ENCODE data around the gene ERVFRD-1.
"Not testable (repeated sequence)": the region's sequence is repeated elsewhere in the genome, so short reads cannot be mapped to it uniquely, and the experiment has no call there.

GRCh38 chr6:11091141-11091540 lies 20.4 kb downstream of the ERVFRD-1 start:
- not testable (repeated sequence) for TF ChIP-seq PATZ1 (CRISPR knock-in tag; IDR thresholded peaks at IDR 0.05; ENCODE audit: borderline replicate concordance); PPARA (CRISPR knock-in tag; IDR thresholded peaks at IDR 0.05; ENCODE audit: borderline replicate concordance); OSR1 (CRISPR knock-in tag; IDR thresholded peaks at IDR 0.05); ZFP30 (CRISPR knock-in tag; IDR thresholded peaks at IDR 0.05); ZFP3 (CRISPR knock-in tag; IDR thresholded peaks at IDR 0.05)
- TF ChIP-seq, protein P1, sequence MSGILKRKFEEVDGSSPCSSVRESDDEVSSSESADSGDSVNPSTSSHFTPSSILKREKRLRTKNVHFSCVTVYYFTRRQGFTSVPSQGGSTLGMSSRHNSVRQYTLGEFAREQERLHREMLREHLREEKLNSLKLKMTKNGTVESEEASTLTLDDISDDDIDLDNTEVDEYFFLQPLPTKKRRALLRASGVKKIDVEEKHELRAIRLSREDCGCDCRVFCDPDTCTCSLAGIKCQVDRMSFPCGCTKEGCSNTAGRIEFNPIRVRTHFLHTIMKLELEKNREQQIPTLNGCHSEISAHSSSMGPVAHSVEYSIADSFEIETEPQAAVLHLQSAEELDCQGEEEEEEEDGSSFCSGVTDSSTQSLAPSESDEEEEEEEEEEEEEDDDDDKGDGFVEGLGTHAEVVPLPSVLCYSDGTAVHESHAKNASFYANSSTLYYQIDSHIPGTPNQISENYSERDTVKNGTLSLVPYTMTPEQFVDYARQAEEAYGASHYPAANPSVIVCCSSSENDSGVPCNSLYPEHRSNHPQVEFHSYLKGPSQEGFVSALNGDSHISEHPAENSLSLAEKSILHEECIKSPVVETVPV (CRISPR knock-in tag; IDR thresholded peaks at IDR 0.05): not testable (repeated sequence)

All from SK-N-SH treated with all-trans-retinoic acid at 6 μM for 48 hours (cell line).